Occipital lobe (tissue), 2 donors: ENCODE results near the gene IP6K1. TPM values are rescaled to one million over a fixed set of nuclear protein-coding genes. Genes with fewer than 3 reads are reported as not detected.
"Not testable (repeated sequence)": the region's sequence is repeated elsewhere in the genome, so short reads cannot be mapped to it uniquely, and the experiment has no call there.

ENCODE experiments used
- DNase-seq: peaks from one replicate; lab custom pipeline; 2025; lab: John Stamatoyannopoulos, UW
- total RNA-seq: library from RNA; depleted of rRNA; stranded (reverse); fragments of >200 nt; gene quantifications from one replicate; pipeline ENCODE4 v1.2.3, GENCODE V29; 2014

IP6K1 gene
- total RNA-seq: 70.3 TPM

DNA sequence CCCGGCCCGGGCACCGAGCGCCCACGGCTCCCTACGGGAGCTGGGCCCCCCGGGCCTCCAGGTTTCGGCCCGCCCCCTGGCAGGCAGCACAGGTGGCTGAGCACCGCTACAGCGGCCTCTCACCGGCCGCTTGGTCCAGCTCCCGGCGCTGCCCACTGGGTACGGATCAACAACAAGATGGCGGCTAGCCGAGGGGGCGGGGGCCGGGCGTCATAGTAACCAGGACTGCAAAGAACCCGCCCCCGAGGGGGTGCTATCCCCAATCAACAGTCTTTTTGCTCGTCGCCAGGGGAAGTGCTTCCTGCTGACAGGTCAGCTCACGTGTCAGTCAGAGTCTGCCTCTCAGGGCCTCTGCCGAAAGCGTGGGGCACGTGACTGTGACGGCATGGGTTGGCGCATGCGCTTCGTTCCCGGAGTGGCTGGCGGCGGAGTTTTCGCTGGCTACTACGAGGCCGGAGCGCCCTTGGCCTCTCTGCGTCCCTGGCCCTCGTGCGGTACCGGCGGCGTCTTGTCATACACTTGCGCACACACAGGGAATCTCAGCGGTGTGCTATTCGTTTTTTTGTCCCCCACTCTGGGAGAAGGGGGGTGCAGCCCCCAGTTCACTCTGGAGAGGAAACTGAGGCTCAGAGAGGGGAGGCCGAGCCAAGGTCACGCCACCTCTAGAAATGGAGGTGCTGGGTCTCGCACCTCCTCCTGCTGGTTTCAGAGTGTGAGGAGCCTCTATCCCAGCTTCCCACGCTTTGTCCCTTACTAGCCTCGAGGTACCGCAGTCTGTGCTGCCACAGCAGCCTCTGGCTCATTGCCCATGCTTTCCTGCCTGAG lies at the start of gene IP6K1:
Gene IP6K1 (minus strand): TSS at position 186 of the 825 bp plus-strand sequence. CDS start 38,502 bp downstream, outside the sequence.
- DNase-seq: peak; percentile 100

DNA sequence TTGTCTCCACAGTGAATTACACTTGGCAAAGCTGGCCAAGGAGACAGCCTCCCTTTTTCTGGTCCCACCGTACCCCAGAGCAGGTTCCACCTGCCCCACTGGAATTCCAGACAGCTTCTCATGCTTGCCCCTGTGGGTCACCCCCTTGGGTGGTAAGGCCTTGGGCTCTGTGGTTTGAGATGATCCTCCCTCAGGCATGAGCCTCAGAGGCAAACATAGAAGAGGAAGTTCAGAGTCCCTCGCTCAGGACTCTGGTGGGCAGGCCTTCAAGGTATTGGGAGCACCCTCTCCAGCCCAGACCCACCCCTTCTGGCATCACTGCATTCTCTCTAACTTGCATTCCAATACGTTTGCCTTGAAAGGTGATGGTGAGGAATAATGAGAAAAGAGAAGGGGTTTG lies 45.0 kb upstream of the IP6K1 start:
- DNase-seq: no peak

DNA sequence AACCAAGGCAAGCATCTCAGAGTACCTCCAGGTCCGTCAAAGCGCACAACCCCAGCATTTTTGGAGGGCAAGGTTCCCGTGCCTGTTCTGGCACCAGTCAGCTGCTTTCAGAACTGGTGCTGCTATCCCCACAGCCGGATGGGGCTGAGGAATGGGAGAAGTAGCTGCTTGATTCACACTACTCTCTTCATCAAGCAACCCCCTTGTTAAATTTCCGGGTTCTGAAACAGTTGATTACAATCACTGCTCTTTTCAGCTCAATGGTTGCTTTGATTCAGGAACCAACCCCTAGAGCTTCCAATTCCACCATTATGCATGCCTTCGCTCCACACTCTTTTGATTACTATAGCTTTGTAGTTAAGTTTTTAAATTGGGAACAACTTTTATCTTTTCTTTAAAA lies 39.7 kb upstream of the IP6K1 start:
- DNase-seq: no peak

DNA sequence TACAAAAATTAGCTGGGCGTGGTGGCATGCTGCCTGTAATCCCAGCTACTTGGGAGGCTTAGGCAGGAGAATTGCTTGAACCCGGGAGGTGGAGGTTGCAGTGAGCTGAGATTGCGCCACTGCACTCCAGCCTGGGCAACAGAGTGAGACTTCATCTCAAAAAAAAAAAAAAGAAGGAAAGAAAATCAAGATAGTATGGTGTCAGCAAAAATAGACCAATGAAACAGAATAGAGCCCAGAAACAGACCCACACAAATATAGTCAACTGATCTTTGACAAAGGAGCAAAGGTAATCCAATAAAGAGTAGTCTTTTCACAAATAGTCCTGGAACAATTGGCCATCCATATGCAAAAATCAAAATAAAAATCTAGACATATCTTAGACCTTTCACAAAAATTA lies 36.8 kb upstream of the IP6K1 start:
- not testable (repeated sequence) for DNase-seq

DNA sequence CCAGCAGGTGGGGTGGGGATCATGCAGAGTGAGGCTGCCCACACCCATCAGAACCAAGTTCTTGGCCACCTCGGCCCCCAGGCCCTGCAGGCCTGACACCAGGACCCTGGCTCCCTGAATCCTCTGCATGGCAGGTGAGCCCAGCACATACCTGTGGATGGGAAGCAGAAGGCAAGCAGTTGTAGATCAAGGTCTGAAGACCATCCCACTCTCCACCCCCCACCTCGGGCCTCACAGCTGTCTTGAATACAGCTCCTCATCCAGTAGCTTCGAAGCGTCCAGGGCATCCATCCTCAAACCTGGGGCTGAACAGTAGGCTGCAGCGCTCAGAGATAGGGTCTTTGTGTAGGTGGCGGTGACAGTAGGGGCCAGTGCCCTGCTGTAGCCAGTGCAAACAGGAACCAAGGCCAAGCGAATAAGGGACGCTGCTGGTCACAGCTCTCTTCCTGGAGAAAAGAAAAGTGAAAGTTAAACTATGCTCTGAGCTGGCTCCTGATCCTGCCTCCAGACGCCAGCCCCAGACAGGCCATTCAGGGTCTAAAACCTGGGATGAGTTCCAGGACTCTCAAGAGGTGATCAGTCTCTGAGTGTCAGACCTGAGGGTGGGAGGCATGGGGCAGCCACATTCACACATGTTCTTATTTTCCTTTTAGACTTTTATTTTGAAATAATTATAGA lies 27.3 kb upstream of the IP6K1 start, which contains the start of gene UBA7:
Gene UBA7 (minus strand): TSS at position 457 of the 678 bp plus-strand sequence. CDS start 166 bp downstream, at position 291.
- DNase-seq: no peak

DNA sequence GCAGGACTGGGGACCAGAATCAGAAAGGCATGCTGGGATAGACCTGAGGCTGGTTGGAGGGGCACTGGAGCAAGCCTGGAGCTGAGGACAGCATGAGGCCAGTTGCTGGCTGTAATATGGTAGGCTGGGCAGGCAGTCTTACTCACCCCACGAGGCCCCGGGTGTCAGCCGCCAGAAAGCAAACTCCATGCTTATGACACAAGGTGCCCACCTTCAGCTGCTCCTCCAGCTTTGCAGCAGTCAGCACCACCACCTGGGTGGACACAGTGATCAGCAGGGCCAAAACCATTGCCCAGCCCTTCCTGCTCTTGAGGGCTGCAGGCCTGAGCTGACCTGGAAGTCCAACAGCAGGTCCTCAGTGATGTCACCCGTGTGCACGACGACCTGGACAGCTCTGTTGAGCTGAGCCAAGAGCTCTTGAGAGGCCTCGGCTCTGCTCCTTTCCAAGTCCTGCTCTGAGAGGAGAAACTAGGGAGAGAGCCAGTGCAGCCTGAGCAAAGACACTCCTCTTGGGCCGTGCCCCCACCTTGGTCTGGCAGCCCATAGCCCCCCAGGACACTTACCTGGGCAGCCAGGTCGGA lies 26.7 kb upstream of the IP6K1 start:
- no peak for DNase-seq

DNA sequence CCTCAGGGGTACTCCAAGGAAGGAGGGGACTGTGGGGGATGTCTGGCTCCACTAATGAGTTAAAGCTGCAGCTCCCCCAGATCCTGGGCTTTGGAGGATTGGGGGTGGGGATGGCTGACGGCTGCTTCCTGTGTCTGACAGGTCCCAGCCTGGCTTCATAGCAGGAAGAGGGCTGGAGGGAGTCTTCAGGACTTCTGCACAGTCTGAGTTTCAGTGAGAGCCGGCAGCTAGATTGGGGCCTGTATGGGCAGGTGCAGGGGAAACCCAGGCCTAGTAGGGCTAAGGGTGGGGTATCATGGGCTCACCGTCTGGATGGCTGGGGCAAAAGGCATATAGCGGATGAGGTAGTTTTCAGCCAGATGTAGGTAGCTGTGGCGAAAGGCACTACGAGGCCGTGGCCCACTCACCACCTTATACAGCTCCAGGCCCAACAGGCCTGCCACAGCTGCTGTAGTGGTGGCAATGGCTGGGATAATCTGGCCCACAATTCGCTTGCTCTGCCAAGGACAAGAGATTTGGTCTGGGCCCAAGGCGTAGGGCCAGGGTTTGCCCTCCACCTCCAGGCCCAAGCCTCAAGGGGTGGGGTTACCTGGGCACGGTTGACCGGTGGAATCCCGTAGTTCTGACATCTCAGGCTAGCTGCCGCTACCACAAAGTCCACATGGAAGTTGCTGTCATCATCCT lies 21.2 kb upstream of the IP6K1 start:
- DNase-seq: no peak

DNA sequence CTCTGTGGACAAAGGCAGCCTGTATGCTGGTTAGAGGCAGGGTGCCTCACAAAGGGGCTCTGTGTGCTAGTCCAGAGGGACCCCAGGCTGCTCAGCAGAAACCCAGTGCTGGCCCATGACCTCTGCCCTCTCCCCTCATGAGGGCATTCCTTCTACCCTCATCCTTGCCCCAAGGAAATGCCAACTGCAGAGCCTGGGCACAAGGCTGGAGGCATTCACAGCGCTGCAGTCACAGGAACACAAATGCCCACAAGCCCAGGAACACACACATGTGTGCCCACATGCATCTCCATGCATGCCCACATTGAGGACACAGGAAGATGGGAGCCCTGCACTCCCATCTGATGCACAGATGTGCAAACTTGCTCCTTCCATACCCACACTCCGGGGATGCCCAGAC lies 20.5 kb upstream of the IP6K1 start:
- no peak for DNase-seq

DNA sequence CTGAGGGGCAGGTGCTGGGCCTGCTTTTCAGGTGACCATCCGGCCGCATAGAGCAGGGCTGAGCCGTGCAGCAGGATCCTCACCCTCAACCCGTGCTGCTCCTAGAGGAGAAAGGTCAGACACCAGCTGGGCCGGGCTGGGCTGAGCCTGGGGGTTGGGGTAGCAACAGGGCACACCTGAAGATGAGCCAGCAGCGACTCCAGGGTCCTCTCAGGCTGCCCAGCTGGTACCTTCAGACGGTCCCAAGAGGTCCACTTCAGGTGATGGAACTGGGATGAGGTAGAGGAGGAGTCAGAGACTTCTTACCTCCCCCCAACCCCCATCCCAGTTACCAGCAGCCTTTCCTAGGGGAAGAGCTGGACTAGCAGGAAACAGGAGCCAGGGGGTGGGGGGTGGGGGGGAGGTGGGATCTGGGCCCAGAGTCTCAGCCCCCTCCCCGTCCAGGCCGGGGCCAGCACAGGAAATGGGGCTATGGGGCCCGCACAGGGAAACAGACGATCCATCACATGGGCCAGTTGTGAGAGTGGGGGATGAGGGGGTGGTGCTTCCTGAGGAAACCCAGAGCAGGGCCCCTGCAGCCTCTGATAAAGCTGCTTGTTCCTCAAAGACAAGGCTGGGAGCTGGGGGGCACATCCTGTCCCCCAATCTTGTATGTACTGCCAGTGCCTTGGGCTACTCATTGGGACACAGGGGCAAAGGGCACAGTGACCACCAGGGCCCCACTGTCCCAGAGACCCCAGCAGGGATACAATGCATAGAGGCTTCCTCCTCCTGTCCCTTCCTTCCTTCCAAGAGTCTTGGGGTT lies 19.8 kb upstream of the IP6K1 start:
- DNase-seq: no peak

DNA sequence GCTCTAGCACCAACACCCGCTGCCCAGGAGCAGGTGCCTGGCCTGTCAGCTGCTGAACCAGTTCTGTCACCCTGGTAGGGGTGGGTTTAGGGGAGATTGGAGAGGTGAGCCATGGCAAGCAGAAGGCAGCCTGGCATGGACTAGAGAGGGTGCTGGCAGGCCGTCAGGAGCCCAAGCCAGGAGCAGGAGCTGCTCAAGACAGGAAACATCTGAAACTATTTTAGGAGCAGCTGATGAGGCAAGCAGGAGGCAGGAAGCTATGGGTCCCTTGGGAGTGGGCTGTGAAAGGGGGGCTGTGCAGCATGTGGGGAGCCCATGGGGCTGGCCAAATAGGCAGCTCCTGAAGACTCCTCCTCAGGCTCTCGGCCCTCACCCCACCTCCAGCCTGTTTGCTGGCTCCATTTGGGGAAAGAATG lies 19.0 kb upstream of the IP6K1 start:
- no peak for DNase-seq

DNA sequence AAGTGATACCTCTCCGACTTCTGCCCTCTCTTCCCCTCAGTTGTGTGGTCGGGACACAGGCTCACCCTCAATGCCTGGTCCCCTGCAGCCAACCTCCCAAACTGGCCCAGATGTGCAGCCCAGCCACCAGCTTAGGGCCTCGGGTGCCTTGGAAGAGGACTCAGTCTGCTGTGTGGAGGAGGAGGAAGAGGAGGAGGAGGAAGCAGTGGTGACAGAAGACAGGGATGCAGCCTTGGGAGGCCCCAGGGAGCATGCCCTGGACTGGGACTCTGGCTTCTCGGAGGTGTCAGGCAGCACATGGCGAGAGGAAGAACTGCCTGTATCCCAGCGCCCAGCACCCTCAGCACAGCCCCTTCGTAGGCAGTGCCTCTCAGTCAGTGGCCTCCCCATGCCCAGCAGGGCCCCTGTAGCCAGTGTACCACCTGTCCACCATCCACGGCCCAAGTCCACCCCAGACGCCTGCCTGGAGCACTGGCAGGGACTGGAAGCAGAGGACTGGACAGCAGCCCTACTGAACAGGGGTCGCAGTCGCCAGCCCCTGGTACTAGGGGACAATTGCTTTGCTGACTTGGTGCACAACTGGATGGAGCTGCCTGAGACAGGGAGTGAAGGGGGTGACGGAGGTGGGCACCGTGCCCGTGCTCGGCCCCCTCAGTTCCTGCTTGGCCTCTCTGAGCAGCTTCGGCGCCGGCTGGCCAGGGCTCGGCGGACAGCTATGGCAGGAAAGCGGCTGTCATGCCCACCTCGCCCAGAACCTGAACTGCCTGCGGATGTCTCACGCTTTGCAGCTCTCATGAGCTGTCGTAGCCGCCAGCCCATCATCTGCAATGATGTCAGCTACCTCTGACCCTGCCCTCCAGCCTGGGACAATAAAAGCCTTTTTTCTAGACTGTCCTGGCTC lies 18.0 kb upstream of the IP6K1 start:
- DNase-seq: no peak

DNA sequence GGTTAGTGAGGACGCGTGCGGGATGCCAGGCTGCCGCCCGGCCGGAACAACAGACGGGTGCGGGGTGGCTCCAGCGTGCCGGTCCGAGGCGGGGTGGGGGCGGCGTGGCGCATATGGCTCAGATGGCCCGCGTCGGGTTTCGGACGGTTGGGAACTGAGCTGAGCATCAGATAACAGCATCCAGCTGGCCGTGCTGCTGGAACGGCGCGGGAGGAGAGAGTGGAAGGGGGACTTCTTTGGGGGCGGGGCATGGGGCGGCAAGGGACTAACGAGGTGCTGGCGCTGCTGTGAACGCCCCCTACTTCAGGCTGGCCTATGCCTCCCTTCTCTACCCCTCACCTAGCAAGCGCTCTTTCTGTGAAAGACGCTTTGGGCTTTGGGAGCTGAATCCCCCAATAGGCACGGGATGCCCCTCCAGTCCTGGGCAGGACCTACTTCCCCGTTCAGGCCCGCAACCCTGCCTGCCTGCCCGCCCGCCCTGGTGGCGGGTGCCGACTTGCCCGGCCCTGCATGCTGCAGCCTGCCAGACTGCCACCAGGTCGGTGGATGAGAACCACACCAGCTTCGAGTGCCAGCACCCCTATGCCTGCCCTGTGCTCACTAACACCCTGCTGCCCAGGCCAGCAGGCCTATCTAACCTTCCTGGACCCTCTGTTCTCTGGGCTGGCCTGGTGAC lies 17.3 kb upstream of the IP6K1 start:
- DNase-seq: no peak

DNA sequence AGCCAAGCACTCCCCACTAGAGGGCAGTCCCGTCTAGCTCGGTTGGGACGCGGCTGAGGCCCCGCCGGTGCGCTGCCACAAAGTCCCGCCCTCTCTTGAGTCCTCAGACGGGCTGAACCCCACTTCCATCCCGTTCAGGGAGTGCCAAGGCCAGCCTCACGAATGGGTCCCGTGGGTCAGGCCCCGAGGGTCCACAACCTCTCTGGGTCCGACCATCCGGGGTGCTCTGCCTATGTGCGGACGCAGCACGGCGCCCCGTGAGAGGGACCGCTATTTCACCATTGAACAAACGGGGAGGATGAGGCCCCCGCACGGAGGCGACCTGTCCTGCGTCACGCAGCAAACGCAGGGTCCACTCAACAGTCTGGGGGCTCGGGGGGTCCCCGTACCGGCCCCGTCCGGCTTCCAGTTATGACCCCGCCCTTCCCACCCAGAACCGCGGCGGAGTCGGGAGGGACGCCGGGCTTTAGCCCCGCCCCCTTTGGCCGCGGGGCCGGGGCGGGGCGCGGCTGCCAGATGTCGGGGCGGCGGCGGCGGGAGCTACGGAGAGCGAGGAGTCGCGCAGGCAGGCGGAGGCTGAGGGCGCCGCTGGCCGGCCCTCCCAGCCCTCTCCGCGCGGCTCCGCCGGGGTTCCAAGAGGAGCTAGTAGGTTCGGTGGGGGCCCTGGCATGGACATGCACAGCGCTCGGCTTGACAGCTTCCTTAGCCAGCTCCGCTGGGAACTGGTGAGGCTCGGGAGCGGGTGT lies 16.6 kb upstream of the IP6K1 start, which contains the start of gene INKA1:
Gene INKA1 (plus strand): TSS at position 543 of the 746 bp plus-strand sequence. CDS start 132 bp downstream, at position 675.
- DNase-seq: peak; percentile 79

DNA sequence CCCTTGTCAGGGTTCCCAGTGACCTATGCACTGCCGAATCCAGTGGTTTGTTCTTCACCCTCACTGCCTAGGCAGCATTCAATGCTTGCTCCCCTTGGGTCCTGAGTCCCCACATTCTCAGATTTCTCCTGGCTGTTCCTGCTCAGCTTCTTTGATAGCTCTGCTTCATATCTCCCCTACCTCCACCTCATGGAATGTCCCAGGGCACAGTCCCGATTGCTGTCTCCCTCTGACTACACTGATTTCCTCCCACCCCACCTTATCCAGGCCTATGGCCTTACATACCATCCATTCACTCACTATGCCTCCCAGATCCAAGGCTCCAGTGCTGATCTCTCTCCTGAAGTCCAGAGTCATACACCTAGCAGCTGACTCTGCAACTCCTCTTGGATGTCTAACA lies 14.8 kb upstream of the IP6K1 start:
- no peak for DNase-seq

DNA sequence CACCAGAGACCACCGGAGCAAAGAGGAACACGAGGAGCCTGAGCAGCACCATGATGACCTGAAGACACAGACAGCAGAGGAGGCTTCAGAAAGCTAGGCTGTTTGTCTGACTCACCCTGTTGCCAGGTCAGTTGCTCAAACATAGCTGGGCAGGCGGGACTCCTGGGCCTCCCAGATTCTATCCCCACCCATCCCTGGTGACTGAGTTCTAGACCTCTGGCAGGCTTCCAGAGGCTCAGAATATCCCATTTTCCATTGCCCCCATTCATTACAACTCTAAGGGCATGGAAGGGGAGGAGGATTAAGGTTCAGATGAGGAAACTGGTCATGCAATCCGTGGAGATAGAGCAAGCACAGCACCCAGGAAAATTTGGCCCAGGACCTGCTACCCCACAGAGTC lies 13.4 kb upstream of the IP6K1 start, which contains the start of gene CDHR4:
Gene CDHR4 (minus strand): TSS at position 113 of the 400 bp plus-strand sequence. CDS start 61 bp downstream, at position 52.
- DNase-seq: no peak

DNA sequence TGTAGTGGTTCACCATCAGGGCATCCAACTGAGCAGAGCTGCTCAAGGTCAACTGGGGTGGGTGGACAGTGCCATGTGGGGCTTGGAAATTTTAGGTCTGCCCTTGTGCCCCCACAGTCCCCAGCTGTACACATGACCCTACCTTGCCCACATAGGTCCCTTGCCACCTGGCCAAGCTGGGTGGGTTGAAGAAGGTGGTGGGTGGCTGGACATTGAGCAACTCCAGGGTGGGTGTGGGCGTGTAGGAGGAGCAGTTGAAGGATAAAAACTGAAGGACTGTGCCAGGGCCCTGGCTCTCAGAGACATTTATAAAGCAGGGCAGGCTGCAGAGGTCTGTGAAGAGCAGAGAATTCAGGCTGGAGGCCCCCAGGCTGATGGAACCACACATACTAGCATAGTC lies 12.8 kb upstream of the IP6K1 start:
- no peak for DNase-seq

DNA sequence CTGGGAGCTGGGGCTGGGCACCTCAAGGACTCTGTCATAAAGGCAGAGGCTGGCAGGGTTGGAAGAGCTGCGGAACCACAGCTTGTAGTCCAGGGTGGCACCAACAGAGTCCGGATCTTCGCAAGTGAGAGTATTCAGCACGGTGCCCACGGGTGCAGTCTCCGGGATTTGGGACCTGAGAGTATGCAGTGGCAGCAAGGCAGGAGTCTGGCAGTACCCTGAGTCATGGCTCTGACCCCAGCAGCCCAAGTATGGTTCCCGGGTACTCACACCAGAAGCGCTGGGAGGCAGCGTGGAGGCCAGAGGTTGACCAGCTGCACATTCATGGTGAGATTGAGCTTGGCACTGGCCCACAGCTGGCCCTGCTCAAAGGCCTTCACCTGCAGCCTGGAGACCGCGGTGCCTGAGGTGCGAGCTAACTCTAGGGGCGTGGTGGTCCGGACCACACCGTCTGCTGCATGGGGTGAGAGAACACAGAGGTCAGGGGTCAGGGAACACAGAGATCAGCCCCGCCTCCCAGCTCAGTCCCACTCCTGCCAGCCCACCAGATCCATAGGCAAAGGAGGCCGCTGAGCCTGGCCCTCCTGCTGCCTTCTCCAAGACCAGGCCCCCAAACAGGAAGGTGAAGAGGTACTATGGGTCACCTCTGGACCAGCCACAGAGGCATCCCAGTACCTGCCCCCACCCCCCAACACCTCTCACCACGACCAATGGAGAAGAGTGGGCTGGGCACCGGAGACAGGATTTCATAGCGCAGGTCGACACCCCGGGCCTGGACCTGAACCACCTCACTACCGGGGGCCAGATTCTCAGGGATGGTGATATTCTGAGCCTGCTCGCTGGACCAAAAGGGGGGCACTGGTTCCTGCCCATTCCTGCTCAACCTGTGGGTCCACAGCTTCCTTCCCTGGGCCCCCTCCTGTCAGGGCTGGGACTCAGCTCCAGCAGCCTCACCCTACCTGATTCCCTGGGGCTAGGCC lies 8.9 kb upstream of the IP6K1 start:
- DNase-seq: no peak
